Measurements from ENCODE around the gene HMX3. TPM values are rescaled to one million over a fixed set of nuclear protein-coding genes. Genes with fewer than 3 reads are reported as not detected.

Gene HMX3
- total RNA-seq, 1 donor from 2014 or later = not detected

- DNase-seq (ENCODE audit: low read depth, low spot score) = no peak
Measured at GRCh38 chr10:123147635-123148413, 12.1 kb downstream of the HMX3 start, which contains the start of gene HMX2. Gene HMX2, plus strand, starts transcription at chr10:123148136. Its CDS starts 243 bp downstream, at chr10:123148379.

- no peak for DNase-seq (ENCODE audit: low read depth, low spot score)
Measured at GRCh38 chr10:123148414-123149161, 12.8 kb downstream of the HMX3 start.

DNA sequence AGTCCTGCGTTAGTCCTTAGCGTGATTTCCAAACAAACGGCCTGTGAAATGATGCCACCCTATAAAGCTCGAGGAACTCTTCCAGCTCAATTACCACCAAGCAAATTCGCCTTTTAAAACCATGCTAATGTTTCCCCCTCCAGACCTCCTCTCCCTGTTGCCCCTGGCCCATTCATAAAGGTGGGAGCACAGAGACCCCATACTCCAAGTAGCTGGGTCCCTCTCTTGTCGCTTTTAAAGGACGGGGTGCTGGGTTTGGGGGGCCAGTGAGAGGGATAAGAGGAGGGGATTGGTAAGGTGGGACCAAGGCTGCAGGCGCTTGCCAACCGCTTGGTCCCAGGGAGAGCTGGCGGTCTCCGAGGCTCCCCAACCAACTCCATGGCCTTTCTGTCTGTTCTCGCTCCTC is 13.4 kb downstream of the HMX3 start:
- no peak for DNase-seq (ENCODE audit: low read depth, low spot score)

GRCh38 chr10:123149568-123150270 is 13.9 kb downstream of the HMX3 start:
- no peak for DNase-seq (ENCODE audit: low read depth, low spot score)

DNA sequence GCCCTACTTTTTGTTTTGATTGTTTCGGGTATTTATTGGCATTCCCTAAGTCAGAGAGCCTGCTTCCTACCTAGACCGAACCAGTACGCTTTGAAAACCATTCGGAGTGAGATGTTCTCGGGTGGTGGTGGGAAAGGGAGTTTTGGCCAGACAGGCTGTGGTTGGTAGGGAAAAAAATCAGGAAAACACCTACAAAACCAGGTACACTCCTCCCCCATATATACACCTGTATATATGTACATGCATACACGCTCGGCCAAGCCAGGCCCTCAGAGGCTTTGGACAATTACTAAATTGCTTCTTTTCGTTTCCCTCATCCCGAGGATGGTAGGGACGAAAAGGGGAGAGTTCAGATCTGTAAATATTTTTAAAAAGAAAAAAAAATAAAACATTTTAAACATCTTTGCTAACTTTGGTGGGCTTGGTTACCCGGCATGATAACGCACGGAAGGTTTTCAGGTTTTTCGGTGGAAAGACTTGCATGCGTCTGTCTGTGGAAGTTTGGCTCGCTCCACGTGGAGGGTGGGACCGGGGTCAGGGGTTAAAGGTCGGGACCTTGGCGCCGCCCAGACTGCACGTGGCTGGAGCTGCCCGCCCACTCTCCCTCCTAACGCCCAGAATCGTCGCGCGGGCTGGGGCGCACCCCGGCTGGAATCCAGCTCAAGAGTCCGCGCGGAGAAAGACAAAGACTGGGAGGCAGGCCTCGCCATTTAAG is 14.7 kb downstream of the HMX3 start:
- no peak for DNase-seq (ENCODE audit: low read depth, low spot score)

DNA sequence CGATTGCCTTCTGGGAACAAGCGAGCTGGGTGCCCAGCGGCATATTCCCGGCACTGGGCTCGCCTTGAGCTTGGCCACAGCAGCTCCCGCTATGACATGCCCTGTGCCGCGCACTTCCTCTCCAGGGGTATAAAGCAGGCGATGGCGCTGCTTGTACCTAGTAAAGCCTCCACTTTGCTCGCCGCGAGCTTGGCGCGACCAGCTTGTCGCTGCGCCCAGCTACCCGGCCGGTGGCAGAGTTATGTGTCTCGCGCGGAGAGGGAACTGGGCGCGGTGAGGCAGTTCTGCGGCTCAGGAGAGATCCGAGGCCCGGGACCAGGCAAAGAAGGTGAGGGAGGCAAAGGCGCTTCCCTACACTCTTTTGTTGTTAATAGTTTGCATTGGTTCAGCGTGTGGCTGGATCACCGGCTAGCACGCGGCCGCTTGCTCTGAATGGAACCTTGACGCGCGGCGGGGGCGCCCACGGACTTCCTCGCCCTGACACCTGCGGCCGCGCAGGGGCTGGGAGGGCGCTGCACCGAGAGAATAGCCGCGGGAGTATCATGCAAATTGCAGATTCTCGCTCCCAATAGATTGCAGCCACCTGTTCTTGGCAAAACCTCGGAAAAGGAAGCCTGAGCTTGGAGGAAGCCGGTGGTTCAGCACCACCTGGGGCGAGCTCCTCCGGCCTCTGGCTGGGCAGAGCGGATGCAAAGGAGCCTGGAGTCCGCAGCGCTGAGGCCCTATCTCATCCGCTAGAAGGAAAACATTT is 15.4 kb downstream of the HMX3 start:
- no peak for DNase-seq (ENCODE audit: low read depth, low spot score)

DNA sequence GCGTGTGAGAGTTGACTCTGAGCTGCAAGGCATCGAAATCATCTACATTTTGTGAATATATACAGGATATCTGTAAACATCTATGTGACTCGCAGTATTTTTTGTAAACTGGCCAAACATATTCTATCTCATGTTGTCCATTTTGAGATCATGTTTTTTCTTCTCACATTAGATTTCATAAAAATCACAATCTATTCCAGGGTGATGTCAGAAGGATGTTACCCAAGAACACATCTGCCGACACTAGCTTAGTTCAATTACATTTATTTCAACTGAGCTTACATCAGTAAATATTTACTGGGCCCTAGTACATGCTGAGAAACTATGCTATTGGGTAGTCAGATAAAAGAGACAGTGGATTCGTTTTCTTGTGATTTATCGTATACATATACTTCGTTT is 16.0 kb downstream of the HMX3 start:
- DNase-seq (ENCODE audit: low read depth, low spot score) = no peak

- no peak for DNase-seq (ENCODE audit: low read depth, low spot score)
Measured at GRCh38 chr10:123153486-123154091, 17.8 kb downstream of the HMX3 start.

- peak; percentile 98 for DNase-seq (ENCODE audit: low read depth, low spot score)
Measured at GRCh38 chr10:123154092-123154710, 18.4 kb downstream of the HMX3 start, which contains the start of gene BUB3. Gene BUB3, plus strand, starts transcription at chr10:123154402. Its CDS starts 516 bp downstream, at chr10:123154918.

- no peak for DNase-seq (ENCODE audit: low read depth, low spot score)
Measured at GRCh38 chr10:123154711-123155505, 19.1 kb downstream of the HMX3 start.

GRCh38 chr10:123156078-123156477 is 20.3 kb downstream of the HMX3 start:
- DNase-seq (ENCODE audit: low read depth, low spot score) = no peak

DNA sequence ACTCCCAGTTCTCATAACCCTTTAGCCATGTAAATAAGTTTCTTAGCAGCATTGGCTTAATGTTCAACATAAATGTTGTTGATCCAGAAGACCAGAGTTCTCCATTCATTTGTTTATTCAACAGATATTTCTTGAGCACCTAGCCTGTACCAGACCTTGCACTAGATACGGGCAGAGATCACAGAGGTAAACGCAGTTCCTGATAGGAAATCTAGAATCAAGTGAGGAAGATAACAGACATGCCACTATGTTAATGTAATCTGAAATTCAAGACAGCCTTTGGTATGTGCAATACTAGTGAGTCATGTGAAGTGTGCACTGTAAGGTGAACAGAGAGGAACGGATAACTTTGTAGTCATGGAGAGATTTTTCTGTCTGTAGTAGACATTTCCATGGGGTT is 21.4 kb downstream of the HMX3 start:
- DNase-seq (ENCODE audit: low read depth, low spot score) = no peak

DNA sequence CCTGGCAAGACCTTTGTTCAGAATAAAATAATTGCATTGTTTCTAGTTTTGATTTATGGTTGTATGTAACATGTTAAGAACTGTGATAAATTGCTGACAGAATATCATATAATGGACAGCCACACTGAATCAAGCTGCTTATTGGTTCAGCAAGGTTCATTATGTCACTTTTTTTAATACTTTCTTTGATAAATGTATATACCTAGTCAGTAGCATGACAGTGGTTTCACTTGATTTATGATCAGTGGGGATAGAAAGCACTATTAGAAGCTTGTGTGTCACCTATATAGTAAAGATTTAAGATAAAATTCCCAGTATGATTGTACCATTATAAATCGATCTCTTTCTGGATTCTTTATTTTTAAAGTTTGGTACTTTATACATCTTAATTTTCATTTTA is 22.9 kb downstream of the HMX3 start:
- DNase-seq (ENCODE audit: low read depth, low spot score) = no peak

GRCh38 chr10:123160311-123160980 is 24.7 kb downstream of the HMX3 start:
- no peak for DNase-seq (ENCODE audit: low read depth, low spot score)

DNA sequence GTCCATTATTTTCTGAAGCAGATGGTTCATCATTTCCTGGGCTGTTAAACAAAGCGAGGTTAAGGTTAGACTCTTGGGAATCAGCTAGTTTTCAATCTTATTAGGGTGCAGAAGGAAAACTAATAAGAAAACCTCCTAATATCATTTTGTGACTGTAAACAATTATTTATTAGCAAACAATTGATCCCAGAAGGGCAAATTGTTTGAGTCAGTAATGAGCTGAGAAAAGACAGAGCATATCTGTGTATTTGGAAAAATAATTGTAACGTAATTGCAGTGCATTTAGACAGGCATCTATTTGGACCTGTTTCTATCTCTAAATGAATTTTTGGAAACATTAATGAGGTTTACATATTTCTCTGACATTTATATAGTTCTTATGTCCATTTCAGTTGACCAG is 28.5 kb downstream of the HMX3 start:
- DNase-seq (ENCODE audit: low read depth, low spot score) = no peak

- DNase-seq (ENCODE audit: low read depth, low spot score) = no peak
Measured at GRCh38 chr10:123165445-123166072, 29.8 kb downstream of the HMX3 start.

- no peak for DNase-seq (ENCODE audit: low read depth, low spot score)
Measured at GRCh38 chr10:123166618-123167017, 30.8 kb downstream of the HMX3 start.

DNA sequence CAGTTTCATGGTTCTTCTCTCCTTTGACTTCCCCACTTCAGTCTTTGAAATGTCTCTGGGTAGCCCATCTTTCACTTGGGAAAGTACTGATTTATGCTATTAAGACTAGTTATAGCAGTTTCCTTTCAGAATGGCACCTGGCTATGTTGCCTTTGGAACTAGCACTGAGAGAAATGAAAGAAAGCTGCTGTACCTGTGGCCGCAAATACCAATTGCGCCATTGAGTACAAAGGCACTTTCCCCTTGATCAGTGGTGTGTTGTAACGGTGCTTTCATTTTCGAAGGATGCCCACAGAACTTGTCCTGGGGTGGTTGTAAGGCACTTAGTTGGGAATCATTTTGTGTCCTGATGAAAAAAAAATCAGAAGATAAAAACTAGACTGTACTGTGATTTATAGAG is 35.2 kb downstream of the HMX3 start:
- no peak for DNase-seq (ENCODE audit: low read depth, low spot score)
